ENCODE data around the gene SIGLEC15.

The SIGLEC15 gene

GRCh38 chr18:45879681-45880655, 54.5 kb downstream of the SIGLEC15 start:
- peak; percentile 25 for DNase-seq (ENCODE audit: low read depth, low spot score)

- no peak for DNase-seq (ENCODE audit: low read depth, low spot score)
Observed at GRCh38 chr18:45880876-45881558, 55.5 kb downstream of the SIGLEC15 start.

DNA sequence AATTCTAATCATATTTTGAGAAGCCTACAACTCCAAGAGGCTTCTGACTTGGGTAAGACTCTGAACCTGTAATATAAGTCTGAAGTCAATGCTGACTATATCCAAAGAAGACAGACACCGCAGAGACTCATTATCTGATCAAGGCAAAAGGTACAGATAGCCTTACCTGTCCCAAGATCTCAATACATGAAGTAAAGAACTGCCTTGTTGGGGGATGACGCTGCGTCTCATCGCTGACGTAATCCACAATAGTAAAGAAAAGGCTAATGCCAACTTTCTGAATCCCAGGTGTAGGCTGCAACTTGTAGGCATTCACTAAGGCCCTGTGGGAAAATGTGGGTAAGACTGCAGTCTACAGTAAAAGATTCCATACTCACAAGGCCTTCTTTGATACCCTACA, 62.1 kb downstream of the SIGLEC15 start:
- no peak for DNase-seq (ENCODE audit: low read depth, low spot score)

GRCh38 chr18:45889419-45890064, 64.1 kb downstream of the SIGLEC15 start:
- DNase-seq (ENCODE audit: low read depth, low spot score): no peak

- no peak for DNase-seq (ENCODE audit: low read depth, low spot score)
Observed at GRCh38 chr18:45890606-45891005, 65.1 kb downstream of the SIGLEC15 start.

DNA sequence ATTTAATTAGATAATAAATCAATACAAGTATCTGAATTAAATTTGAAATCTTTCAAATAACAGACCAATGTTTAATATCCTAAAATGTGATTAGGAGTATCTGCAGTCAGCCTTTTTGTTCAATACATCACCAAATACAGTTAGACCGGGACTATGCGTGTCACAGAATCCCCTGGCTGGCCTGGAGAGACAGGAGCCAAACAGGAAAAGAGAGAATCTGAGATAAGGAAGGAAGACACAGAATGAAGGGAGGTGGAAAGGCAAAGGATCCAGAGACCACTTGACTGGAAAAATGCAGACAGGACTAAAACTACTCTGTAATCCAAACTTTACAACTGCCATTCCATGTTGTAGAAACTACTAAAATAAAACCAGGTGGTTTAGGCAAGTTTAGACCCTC, 66.3 kb downstream of the SIGLEC15 start:
- no peak for DNase-seq (ENCODE audit: low read depth, low spot score)
